Measurements from ENCODE around the gene CA5A.
"Not testable (repeated sequence)": the region's sequence is repeated elsewhere in the genome, so short reads cannot be mapped to it uniquely, and the experiment has no call there.

CA5A gene

GRCh38 chr16:87946596-87947347 lies 10.4 kb upstream of the CA5A start:
- no peak for DNase-seq

GRCh38 chr16:87945351-87946042 lies 9.2 kb upstream of the CA5A start:
- no peak for DNase-seq

GRCh38 chr16:87942680-87943079 lies 6.4 kb upstream of the CA5A start:
- no peak for DNase-seq

GRCh38 chr16:87939562-87940423 lies 3.5 kb upstream of the CA5A start:
- no peak for DNase-seq

GRCh38 chr16:87938412-87938949 lies 2.2 kb upstream of the CA5A start:
- no peak for DNase-seq

- DNase-seq, result not testable (repeated sequence)
These were observed 858 bp upstream of the CA5A start for GRCh38 chr16:87937231-87937542.

GRCh38 chr16:87936016-87936374 lies 334 bp downstream of the CA5A start:
- DNase-seq, result not testable (repeated sequence)

GRCh38 chr16:87934752-87935425 lies 1.4 kb downstream of the CA5A start:
- DNase-seq, result not testable (repeated sequence)

GRCh38 chr16:87933140-87933495 lies 3.2 kb downstream of the CA5A start:
- no peak for DNase-seq

GRCh38 chr16:87932475-87933139 lies 3.7 kb downstream of the CA5A start:
- not testable (repeated sequence) for DNase-seq

GRCh38 chr16:87931504-87931903 lies 4.8 kb downstream of the CA5A start:
- peak; percentile 72 for DNase-seq

- no peak for DNase-seq
These were observed 5.9 kb downstream of the CA5A start for GRCh38 chr16:87930456-87930855.

- no peak for DNase-seq
These were observed 6.3 kb downstream of the CA5A start for GRCh38 chr16:87929986-87930385.

- no peak for DNase-seq
These were observed 9.2 kb downstream of the CA5A start for GRCh38 chr16:87927195-87927562.

- no peak for DNase-seq
These were observed 9.8 kb downstream of the CA5A start for GRCh38 chr16:87926246-87927194.

- DNase-seq, result no peak
These were observed 11.3 kb downstream of the CA5A start for GRCh38 chr16:87924811-87925670.

- no peak for DNase-seq
These were observed 12.1 kb downstream of the CA5A start for GRCh38 chr16:87924041-87924810.

- DNase-seq, result no peak
These were observed 14.0 kb downstream of the CA5A start for GRCh38 chr16:87922250-87922871.

- no peak for DNase-seq
These were observed 15.0 kb downstream of the CA5A start for GRCh38 chr16:87921236-87921773.
